Thyroid gland (tissue), 4 donors: ENCODE results near the gene GSTT4.
"Not testable (repeated sequence)": the region's sequence is repeated elsewhere in the genome, so short reads cannot be mapped to it uniquely, and the experiment has no call there.

Experiments used
- CTCF ChIP-seq, 6 experiments: fragments of 200-600 bp in 3 of 6; fragments of 450-650 bp in 3 of 6; sonication (generic) in 3 of 6; IDR thresholded peaks; one replicate each; pipeline ENCODE4 v1.5.1; 2016 to 2019; ENCODE audit warnings: antibody characterized with exemption in 6 of 6, mild to moderate bottlenecking in 2 of 6, inconsistent platforms in 1 of 6, moderate library complexity in 1 of 6
- POLR2A ChIP-seq, 2 donors: fragments of 450-650 bp; IDR thresholded peaks; one replicate each; pipeline ENCODE4 v1.6.1; 2017; ENCODE audit warnings: antibody characterized with exemption in 2 of 2, mild to moderate bottlenecking in 2 of 2, moderate library complexity in 1 of 2

- not testable (repeated sequence) for TF ChIP-seq CTCF, POLR2A (IDR thresholded peaks at IDR 0.05)
Measured at GRCh38 chr22:23974836-23975352, 30.4 kb downstream of the GSTT4 start.
